GM12873 (cell line): ENCODE data around the gene CLCN3.

Experiments
- CTCF ChIP-seq: IDR thresholded peaks from 2 replicates; pipeline ENCODE4 v1.5.1; 2012; ENCODE audit warnings: low read depth, mild to moderate bottlenecking, moderate library complexity, low read length, control low read depth; ENCODE audit not compliant: insufficient read depth; ENCODE audit errors: missing control alignments

CLCN3 gene

GRCh38 chr4:169664615-169665014 lies 44.2 kb downstream of the CLCN3 start:
- no peak for TF ChIP-seq CTCF

- no peak for TF ChIP-seq CTCF
Observed at GRCh38 chr4:169665046-169665737, 44.8 kb downstream of the CLCN3 start.

- TF ChIP-seq CTCF, result no peak
Observed at GRCh38 chr4:169668069-169668721, 47.8 kb downstream of the CLCN3 start.

- no peak for TF ChIP-seq CTCF
Observed at GRCh38 chr4:169675825-169676224, 55.4 kb downstream of the CLCN3 start.

GRCh38 chr4:169677150-169677748 lies 56.9 kb downstream of the CLCN3 start:
- no peak for TF ChIP-seq CTCF

- no peak for TF ChIP-seq CTCF
Observed at GRCh38 chr4:169682372-169683047, 62.1 kb downstream of the CLCN3 start.

GRCh38 chr4:169689681-169690080 lies 69.3 kb downstream of the CLCN3 start:
- TF ChIP-seq CTCF, result no peak
